Measurements from ENCODE around the gene VSX1. TPM values are rescaled to one million over a fixed set of nuclear protein-coding genes. Genes with fewer than 3 reads are reported as not detected.

Gene VSX1
- total and polyA plus RNA-seq, 9 donors: 0.11 to 1.4 (median 0.75) TPM; not detected in 2

- Histone ChIP-seq H3K36me3 (no peaks in the 10 kb centered on the region), H3K9me3 (no peaks in the 10 kb centered on the region), H3K4me3 (no peak overlapping the region), H3K27ac (no peak overlapping the region), H3K4me1 (ENCODE audit: insufficient read depth) (no peaks in the 10 kb centered on the region), H3K27me3 (no peaks in the 10 kb centered on the region)
- WGBS, 3 donors: 90 to 91% (median 90%) methylated on average over 18 of the region's 18 CpGs
- intact Hi-C loops (cut with DNase I): loop anchor here in 1 of 4 donors (10.0 kb wide), 1 partner anchor 337 kb away; the partner anchor contains the start of gene GINS1
- TF ChIP-seq POLR2A (IDR thresholded peaks at IDR 0.05) (no peak), EP300 (IDR thresholded peaks at IDR 0.05) (no peak), CTCF (IDR thresholded peaks at IDR 0.05) (no peak)
- DNase-seq: no peak
Measured at GRCh38 chr20:25067102-25067987, 14.6 kb downstream of the VSX1 start.

GRCh38 chr20:25066386-25066785 is 15.6 kb downstream of the VSX1 start:
- Histone ChIP-seq H3K27me3 (no peaks in the 10 kb centered on the region), H3K4me3 (no peak overlapping the region), H3K27ac (no peak overlapping the region), H3K9me3 (no peaks in the 10 kb centered on the region), H3K36me3 (no peaks in the 10 kb centered on the region), H3K4me1 (ENCODE audit: insufficient read depth) (no peaks in the 10 kb centered on the region)
- WGBS, 3 donors: 20 to 32% (median 24%) methylated on average over 6 of the region's 6 CpGs
- peak in 1 of 5 donors; percentile 17 for DNase-seq
- no peak for TF ChIP-seq CTCF (IDR thresholded peaks at IDR 0.05)
- no peak for TF ChIP-seq POLR2A (IDR thresholded peaks at IDR 0.05)
- TF ChIP-seq EP300 (IDR thresholded peaks at IDR 0.05): no peak
- intact Hi-C loops (cut with DNase I): loop anchor here in 1 of 4 donors (10.0 kb wide), 1 partner anchor 338 kb away; the partner anchor contains the start of gene GINS1

- DNase-seq: peak; percentile 46 to 74 (median 63)
- no peaks in the 10 kb centered on the region for H3K27me3 ChIP-seq
- intact Hi-C loops (cut with DNase I): loop anchor here (1.0 to 10.0 kb wide), 4 partner anchors 67 to 339 kb away; partner anchors contain the start of gene GINS1 (in 1 of the 4)
- WGBS, 3 donors: 22 to 25% (median 23%) methylated on average over 9 of the region's 9 CpGs
- H3K4me3 ChIP-seq: no peak overlapping the region
- TF ChIP-seq CTCF (IDR thresholded peaks at IDR 0.05): peak; percentile 53 to 88 (median 82)
- TF ChIP-seq EP300 (IDR thresholded peaks at IDR 0.05): no peak
- TF ChIP-seq POLR2A (IDR thresholded peaks at IDR 0.05): no peak
- H3K27ac ChIP-seq: no peak overlapping the region
- no peaks in the 10 kb centered on the region for H3K4me1 ChIP-seq (ENCODE audit: insufficient read depth)
- H3K36me3 ChIP-seq: no peaks in the 10 kb centered on the region
- no peaks in the 10 kb centered on the region for H3K9me3 ChIP-seq
Measured at GRCh38 chr20:25065625-25066338, 16.2 kb downstream of the VSX1 start.

- no peaks in the 10 kb centered on the region for H3K4me1 ChIP-seq (ENCODE audit: insufficient read depth)
- H3K9me3 ChIP-seq: no peaks in the 10 kb centered on the region
- no peaks in the 10 kb centered on the region for H3K36me3 ChIP-seq
- 59 to 68% (median 60%) methylated on average over 9 of the region's 9 CpGs for WGBS, 3 donors
- no peak overlapping the region for H3K4me3 ChIP-seq
- no peak for TF ChIP-seq CTCF (IDR thresholded peaks at IDR 0.05)
- TF ChIP-seq POLR2A (IDR thresholded peaks at IDR 0.05): no peak
- no peak for TF ChIP-seq EP300 (IDR thresholded peaks at IDR 0.05)
- DNase-seq: peak in 1 of 5 donors; percentile 26
- intact Hi-C loops (cut with DNase I): loop anchor here (1.0 to 10.0 kb wide), 4 partner anchors 66 to 340 kb away; partner anchors contain the start of gene GINS1 (in 1 of the 4)
- no peaks in the 10 kb centered on the region for H3K27me3 ChIP-seq
- H3K27ac ChIP-seq: no peak overlapping the region
Measured at GRCh38 chr20:25065072-25065624, 16.8 kb downstream of the VSX1 start.

All from ovary (tissue), 9 donors.